Chondrocyte (in vitro differentiated cells): ENCODE measurements around the gene COPS8. TPM values are rescaled to one million over a fixed set of nuclear protein-coding genes. Genes with fewer than 3 reads are reported as not detected.

Experiments
- DNase-seq: peaks from one replicate; pipeline ENCODE4 v3.0.0; 2021; ENCODE audit warnings: mixed read lengths, low spot score
- H3K27ac Mint-ChIP-seq: one replicate; pipeline ENCODE4 v1.8.0; 2021; ENCODE audit warnings: mild to moderate bottlenecking, moderate library complexity, mixed read lengths; ENCODE audit not compliant: unreplicated experiment
- H3K27me3 Mint-ChIP-seq: 2 replicates; pipeline ENCODE4 v1.8.0; 2021; ENCODE audit warnings: low read depth, mixed read lengths
- H3K36me3 Mint-ChIP-seq: 2 replicates; pipeline ENCODE4 v1.8.0; 2021; ENCODE audit warnings: low read depth, mixed read lengths
- H3K4me1 Mint-ChIP-seq: 2 replicates; pipeline ENCODE4 v1.8.0; 2021; ENCODE audit warnings: low read depth, mild to moderate bottlenecking, mixed read lengths
- H3K4me3 Mint-ChIP-seq: one replicate; pipeline ENCODE4 v1.8.0; 2021; ENCODE audit warnings: mild to moderate bottlenecking, moderate library complexity, mixed read lengths; ENCODE audit not compliant: unreplicated experiment
- H3K9me3 Mint-ChIP-seq: 2 replicates; pipeline ENCODE4 v1.8.0; 2021; ENCODE audit warnings: low read depth, mixed read lengths
- total RNA-seq: library from RNA; stranded (reverse); gene quantifications from 3 replicates; pipeline ENCODE4 v1.2.1, GENCODE V29; 2021
- TF ChIP-seq, protein P1 (sequence below): fragments of 200-600 bp; sonication (generic); IDR thresholded peaks from 2 replicates; pipeline ENCODE4 v1.5.0; 2021; ENCODE audit warnings: antibody characterized with exemption, mild to moderate bottlenecking, moderate library complexity

The COPS8 gene
- total RNA-seq, 1 donor from 2014 or later, result 65.8 TPM

DNA sequence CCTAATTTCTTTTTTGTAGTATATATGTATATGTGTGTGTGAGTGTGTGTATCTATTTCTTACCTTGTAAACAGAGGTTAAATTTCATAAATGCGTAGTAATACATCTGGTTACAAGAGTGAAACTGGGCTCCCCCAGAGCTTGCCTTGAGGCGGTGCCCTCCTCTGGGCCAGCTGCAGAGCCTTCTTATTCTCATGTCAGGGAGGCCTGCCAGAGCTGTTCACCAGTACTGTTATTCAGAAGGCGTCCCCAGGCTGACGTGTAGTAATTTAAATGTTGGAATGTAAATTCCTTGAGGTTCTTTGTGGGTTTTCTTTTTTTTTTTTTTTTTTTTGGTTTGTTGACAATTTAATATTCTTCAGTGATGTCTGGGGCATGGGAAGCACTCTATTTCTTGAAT lies 11.2 kb downstream of the COPS8 start:
- TF ChIP-seq, protein P1, sequence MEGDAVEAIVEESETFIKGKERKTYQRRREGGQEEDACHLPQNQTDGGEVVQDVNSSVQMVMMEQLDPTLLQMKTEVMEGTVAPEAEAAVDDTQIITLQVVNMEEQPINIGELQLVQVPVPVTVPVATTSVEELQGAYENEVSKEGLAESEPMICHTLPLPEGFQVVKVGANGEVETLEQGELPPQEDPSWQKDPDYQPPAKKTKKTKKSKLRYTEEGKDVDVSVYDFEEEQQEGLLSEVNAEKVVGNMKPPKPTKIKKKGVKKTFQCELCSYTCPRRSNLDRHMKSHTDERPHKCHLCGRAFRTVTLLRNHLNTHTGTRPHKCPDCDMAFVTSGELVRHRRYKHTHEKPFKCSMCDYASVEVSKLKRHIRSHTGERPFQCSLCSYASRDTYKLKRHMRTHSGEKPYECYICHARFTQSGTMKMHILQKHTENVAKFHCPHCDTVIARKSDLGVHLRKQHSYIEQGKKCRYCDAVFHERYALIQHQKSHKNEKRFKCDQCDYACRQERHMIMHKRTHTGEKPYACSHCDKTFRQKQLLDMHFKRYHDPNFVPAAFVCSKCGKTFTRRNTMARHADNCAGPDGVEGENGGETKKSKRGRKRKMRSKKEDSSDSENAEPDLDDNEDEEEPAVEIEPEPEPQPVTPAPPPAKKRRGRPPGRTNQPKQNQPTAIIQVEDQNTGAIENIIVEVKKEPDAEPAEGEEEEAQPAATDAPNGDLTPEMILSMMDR, result no peak
- Mint-ChIP-seq H3K36me3 (peaks cover 30% of the 10 kb centered on the region), H3K4me3 (no peak overlapping the region), H3K27me3 (no peaks in the 10 kb centered on the region), H3K9me3 (peaks cover 9% of the 10 kb centered on the region), H3K4me1 (peaks cover 52% of the 10 kb centered on the region), H3K27ac (peak overlapping the region; percentile 90)
- DNase-seq, result no peak

DNA sequence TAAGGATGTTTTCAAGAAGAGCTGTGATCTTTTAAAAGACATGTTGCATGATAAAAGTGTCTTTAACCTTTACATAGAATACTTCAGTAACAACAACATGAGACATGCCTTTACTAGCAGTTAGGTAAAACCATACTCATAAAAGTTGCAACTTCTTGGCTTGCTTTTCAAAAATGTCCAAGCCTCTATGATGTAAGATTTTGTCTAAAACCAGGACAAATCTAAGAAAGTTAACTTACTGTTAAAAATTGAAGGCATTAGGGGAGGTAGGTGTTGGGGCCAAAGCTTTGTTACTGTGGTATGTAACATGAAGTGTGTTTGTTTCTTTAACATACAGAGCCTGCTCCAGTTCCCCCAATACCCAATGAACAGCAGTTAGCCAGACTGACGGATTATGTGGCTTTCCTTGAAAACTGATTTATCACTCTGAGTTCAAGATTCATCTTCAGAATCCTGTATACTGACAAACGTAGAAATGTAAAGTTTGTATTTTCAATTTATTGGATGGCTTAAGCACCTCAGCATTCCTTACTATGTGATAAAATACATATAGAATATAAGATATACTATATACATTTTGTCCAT lies 11.7 kb downstream of the COPS8 start:
- no peak overlapping the region for H3K4me3 Mint-ChIP-seq
- peaks cover 46% of the 10 kb centered on the region for H3K4me1 Mint-ChIP-seq
- H3K36me3 Mint-ChIP-seq, result peaks cover 31% of the 10 kb centered on the region
- H3K27me3 Mint-ChIP-seq, result no peaks in the 10 kb centered on the region
- no peak for DNase-seq
- TF ChIP-seq, protein P1, result no peak
- peak overlapping the region; percentile 90 for H3K27ac Mint-ChIP-seq
- peaks cover 9% of the 10 kb centered on the region for H3K9me3 Mint-ChIP-seq

DNA sequence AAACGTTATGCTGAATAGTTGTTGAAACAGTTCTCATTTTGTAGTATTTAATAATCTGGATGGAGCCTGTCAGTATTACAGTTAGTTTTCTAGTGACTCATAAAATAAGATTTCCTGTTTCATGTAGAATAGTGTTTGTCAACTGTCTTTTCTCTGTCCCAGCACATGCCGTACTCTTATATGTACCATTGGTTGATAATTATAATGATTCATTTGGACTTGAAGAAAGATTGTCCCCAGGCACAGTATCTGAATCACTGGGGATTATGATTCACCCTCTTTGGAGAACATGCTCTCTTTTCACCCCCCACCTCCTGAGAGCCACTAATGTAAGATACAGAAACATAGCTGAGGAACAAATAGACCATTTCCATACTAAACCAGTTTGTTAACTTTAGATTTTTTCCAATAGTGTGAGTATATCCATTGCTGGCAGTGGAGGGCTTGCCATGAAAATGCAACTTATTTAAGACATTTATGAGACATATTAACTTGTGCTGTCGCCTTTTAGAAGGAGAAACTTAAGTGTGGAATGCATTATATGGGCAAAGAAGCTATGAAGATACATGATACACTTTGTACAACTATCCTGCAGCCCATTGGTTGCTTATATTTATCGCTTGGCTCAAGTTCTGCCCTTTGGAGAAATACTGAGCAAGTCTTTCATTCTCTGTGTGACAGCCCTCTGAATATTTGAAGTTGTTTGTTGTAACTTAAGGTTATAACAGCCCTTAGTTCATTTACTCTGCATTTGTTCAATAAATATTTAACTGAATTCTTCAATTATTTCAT lies 12.4 kb downstream of the COPS8 start:
- Mint-ChIP-seq H3K4me1 (peaks cover 40% of the 10 kb centered on the region), H3K36me3 (peaks cover 33% of the 10 kb centered on the region), H3K27ac (peak overlapping the region; percentile 25), H3K4me3 (no peak overlapping the region), H3K9me3 (peaks cover 9% of the 10 kb centered on the region), H3K27me3 (no peaks in the 10 kb centered on the region)
- TF ChIP-seq, protein P1, result no peak
- no peak for DNase-seq

DNA sequence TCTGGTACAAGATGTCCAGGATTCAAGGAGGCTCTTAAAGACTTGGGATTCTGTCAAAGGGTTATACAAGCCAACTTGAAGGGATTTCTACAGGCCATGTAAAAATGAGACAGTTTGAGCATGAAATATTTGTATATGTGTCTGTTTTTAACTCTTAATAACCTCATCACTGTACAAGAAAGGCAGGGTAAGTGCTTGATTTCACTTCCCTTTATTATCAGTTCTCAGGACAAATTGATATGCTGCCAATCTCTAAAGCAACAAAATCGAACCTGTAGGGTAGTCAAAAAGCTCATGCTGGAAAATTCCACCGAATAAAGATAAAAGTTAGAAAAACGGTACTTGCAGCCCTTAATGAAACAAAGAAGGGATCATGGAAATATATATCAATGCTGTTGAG lies 14.1 kb downstream of the COPS8 start:
- Mint-ChIP-seq H3K4me3 (no peak overlapping the region), H3K36me3 (peaks cover 30% of the 10 kb centered on the region), H3K27ac (no peak overlapping the region), H3K4me1 (peaks cover 30% of the 10 kb centered on the region), H3K9me3 (peaks cover 9% of the 10 kb centered on the region), H3K27me3 (no peaks in the 10 kb centered on the region)
- no peak for DNase-seq
- TF ChIP-seq, protein P1, result no peak

DNA sequence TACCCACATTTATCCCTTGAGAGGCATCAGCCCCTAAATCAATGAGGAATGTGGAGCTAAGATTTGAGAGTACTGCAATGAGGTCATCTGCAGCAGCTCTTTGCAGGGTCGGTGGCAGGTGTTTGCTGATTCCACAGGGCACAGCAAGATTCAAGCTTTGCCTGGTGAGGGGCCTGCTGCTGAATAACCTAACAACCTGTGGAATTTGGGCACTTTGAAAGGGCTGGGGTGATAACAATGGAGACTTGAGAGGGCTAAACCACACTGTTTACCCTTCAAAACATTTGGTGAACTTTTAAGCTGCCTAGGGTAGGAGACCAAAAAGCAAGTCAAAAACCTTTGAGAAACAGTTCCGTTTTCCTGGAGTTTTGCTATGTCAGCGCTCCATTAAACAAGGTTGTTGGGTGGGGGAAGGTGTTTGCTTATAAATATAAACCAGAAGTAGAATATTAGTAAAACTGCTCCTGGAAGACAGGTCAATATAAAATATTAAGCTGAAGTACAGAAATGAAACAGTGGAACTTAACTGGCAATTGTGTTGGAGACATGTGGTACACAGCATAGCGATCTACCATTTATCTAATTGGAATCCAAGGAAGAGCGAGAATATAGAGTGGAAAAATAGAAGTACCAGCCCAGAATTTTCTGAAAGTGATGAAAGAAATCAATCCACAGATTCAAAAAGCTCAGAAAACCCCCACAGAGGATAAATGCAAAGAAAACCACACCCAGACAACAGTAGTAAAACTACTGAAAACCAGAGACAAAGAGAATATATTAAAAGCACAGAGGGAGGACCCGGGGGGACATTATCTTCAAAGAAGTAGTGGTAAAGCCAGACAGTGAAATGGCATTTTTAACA lies 15.7 kb downstream of the COPS8 start:
- Mint-ChIP-seq H3K4me1 (peaks cover 26% of the 10 kb centered on the region), H3K4me3 (no peak overlapping the region), H3K27ac (no peak overlapping the region), H3K9me3 (peaks cover 9% of the 10 kb centered on the region), H3K27me3 (no peaks in the 10 kb centered on the region), H3K36me3 (peaks cover 28% of the 10 kb centered on the region)
- DNase-seq, result no peak
- TF ChIP-seq, protein P1, result no peak
